Breast epithelium (tissue), 3 donors: ENCODE measurements around the gene RAP2A.

Experiments
- POLR2A ChIP-seq: fragments of 450-650 bp; IDR thresholded peaks from one replicate; pipeline ENCODE4 v1.6.1; 2016; ENCODE audit warnings: antibody characterized with exemption, mild to moderate bottlenecking, moderate library complexity
- TF ChIP-seq, protein P1 (sequence below), 3 donors: fragments of 450-650 bp; IDR thresholded peaks; one replicate each; pipeline ENCODE4 v1.5.1; 2016 to 2017; ENCODE audit warnings: antibody characterized with exemption in 3 of 3, mild to moderate bottlenecking in 3 of 3, moderate library complexity in 3 of 3

DNA sequence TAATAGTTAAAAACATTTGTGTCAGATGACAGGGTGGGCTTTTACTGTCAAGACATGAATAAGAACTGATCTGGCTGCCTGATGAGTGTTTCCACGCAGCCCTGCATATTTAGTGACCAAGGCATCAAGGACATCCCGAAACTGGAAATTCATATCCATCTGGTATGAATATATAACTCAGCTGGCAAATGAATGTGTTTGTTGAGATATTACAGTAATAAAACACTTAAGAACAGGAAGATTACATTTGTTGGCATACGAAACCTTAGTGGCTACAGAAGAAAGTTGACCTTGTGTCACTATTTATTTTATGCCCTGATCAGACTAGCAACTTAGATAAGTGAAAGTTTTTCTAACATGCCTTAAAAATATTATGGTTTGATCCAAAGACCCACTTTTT lies 32.8 kb downstream of the RAP2A start:
- TF ChIP-seq, protein P1, sequence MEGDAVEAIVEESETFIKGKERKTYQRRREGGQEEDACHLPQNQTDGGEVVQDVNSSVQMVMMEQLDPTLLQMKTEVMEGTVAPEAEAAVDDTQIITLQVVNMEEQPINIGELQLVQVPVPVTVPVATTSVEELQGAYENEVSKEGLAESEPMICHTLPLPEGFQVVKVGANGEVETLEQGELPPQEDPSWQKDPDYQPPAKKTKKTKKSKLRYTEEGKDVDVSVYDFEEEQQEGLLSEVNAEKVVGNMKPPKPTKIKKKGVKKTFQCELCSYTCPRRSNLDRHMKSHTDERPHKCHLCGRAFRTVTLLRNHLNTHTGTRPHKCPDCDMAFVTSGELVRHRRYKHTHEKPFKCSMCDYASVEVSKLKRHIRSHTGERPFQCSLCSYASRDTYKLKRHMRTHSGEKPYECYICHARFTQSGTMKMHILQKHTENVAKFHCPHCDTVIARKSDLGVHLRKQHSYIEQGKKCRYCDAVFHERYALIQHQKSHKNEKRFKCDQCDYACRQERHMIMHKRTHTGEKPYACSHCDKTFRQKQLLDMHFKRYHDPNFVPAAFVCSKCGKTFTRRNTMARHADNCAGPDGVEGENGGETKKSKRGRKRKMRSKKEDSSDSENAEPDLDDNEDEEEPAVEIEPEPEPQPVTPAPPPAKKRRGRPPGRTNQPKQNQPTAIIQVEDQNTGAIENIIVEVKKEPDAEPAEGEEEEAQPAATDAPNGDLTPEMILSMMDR (IDR thresholded peaks at IDR 0.05): no peak
- TF ChIP-seq POLR2A: no peak
